GM21619 (cell line): ENCODE measurements around the gene UPK1A.
A peak's percentile ranks its signal among the peaks of the same experiment; 100 is the strongest.
"Not testable (repeated sequence)": the region's sequence is repeated elsewhere in the genome, so short reads cannot be mapped to it uniquely, and the experiment has no call there.

Source experiments
- ATAC-seq: cut with Tn5 transposase; IDR thresholded peaks from one replicate; pipeline ENCODE4 v1.9.1; 2021; ENCODE audit not compliant: unreplicated experiment

Gene UPK1A

GRCh38 chr19:35716801-35717664 is 50.7 kb downstream of the UPK1A start:
- ATAC-seq: peak; percentile 44

- ATAC-seq: no peak
Observed at GRCh38 chr19:35717665-35718344, 51.5 kb downstream of the UPK1A start, which contains the start of gene KMT2B. Gene KMT2B, plus strand, starts transcription at chr19:35718003. Its CDS starts 16 bp downstream, at chr19:35718019.

- ATAC-seq: no peak
Observed at GRCh38 chr19:35718345-35719041, 52.2 kb downstream of the UPK1A start.

- ATAC-seq: no peak
Observed at GRCh38 chr19:35719402-35720162, 53.3 kb downstream of the UPK1A start.

GRCh38 chr19:35720163-35720524 is 53.8 kb downstream of the UPK1A start:
- ATAC-seq: no peak

- no peak for ATAC-seq
Observed at GRCh38 chr19:35720648-35721047, 54.3 kb downstream of the UPK1A start.

- ATAC-seq: no peak
Observed at GRCh38 chr19:35721374-35721773, 55.1 kb downstream of the UPK1A start.

- no peak for ATAC-seq
Observed at GRCh38 chr19:35722461-35722860, 56.1 kb downstream of the UPK1A start.

GRCh38 chr19:35722897-35723296 is 56.6 kb downstream of the UPK1A start:
- no peak for ATAC-seq

GRCh38 chr19:35723671-35724070 is 57.4 kb downstream of the UPK1A start:
- ATAC-seq: no peak

- ATAC-seq: not testable (repeated sequence)
Observed at GRCh38 chr19:35724132-35724531, 57.8 kb downstream of the UPK1A start.

GRCh38 chr19:35724560-35724959 is 58.2 kb downstream of the UPK1A start:
- ATAC-seq: no peak

- ATAC-seq: no peak
Observed at GRCh38 chr19:35725216-35725861, 59.0 kb downstream of the UPK1A start.

GRCh38 chr19:35727053-35727955 is 61.0 kb downstream of the UPK1A start:
- no peak for ATAC-seq
